Measurements from ENCODE around the gene CDC20. TPM values are rescaled to one million over a fixed set of nuclear protein-coding genes. Genes with fewer than 3 reads are reported as not detected.

CDC20 gene
- total RNA-seq, 4 donors from 2014 or later, result 0.42 to 0.69 (median 0.54) TPM; not detected in 1

GRCh38 chr1:43404353-43404752, 45.6 kb downstream of the CDC20 start:
- Histone ChIP-seq H3K9me3 (no peaks in the 10 kb centered on the region), H3K27me3 (no peaks in the 10 kb centered on the region), H3K27ac (no peak overlapping the region), H3K36me3 (peaks cover 6 to 66% of the 10 kb centered on the region in 2 donors), H3K4me1 (peaks cover 0 to 4% (median 0%) of the 10 kb centered on the region in 3 donors), H3K4me3 (no peak overlapping the region)
- TF ChIP-seq POLR2A (IDR thresholded peaks at IDR 0.05) (no peak), POLR2AphosphoS5 (IDR thresholded peaks at IDR 0.05) (no peak), EP300 (IDR thresholded peaks at IDR 0.05) (no peak), CTCF (IDR thresholded peaks at IDR 0.05) (no peak)
- no peak for ATAC-seq
- WGBS, 2 donors (ENCODE audit: low coverage in 1 of 2), result 92% methylated on average over 5 of the region's 6 CpGs

DNA sequence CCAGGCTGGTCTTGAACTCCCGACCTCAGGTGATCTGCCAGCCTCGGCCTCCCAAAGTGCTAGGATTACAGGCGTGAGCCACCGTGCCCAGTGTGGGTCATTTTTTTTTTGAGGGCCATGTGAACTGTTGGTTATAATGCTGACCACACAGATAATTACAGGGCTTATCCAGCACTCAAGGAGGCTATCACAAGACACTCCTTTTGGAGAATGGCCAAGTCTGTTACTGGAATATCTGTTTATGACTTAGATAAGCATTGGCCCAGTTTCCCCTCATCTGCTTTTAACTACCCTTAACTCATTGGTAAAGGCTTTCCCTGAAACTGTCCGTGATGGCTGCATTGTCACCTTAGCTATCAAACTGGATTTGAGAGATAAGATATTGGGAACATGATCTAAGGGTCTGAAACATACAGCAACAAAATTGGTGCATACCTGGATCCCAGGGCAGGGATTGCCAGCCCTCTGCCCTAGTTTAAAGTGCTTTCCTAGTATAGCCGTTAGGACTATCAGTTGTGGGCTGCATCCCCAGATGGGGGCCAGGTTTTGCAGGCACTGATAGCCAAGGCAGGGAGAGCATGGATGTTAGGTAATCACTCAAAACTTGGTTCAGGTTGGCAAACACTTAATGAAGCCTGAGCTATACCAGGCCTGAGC, 46.6 kb downstream of the CDC20 start:
- Histone ChIP-seq H3K9me3 (no peaks in the 10 kb centered on the region), H3K4me3 (no peak overlapping the region), H3K36me3 (peaks cover 6 to 76% of the 10 kb centered on the region in 2 donors), H3K4me1 (peaks cover 0 to 4% (median 0%) of the 10 kb centered on the region in 3 donors), H3K27ac (no peak overlapping the region), H3K27me3 (no peaks in the 10 kb centered on the region)
- TF ChIP-seq POLR2A (IDR thresholded peaks at IDR 0.05) (no peak), POLR2AphosphoS5 (IDR thresholded peaks at IDR 0.05) (no peak), CTCF (IDR thresholded peaks at IDR 0.05) (no peak), EP300 (IDR thresholded peaks at IDR 0.05) (no peak)
- 78 to 80% methylated on average over 1 to 2 of the region's 6 CpGs for WGBS, 2 donors (ENCODE audit: low coverage in 1 of 2)
- no peak for ATAC-seq

- no peak for ATAC-seq
- whole genome bisulfite sequencing, 2 donors (ENCODE audit: low coverage in 1 of 2), result 90 to 91% methylated on average over 2 of the region's 2 CpGs
- H3K36me3 ChIP-seq, result peaks cover 6 to 81% of the 10 kb centered on the region in 2 donors
Measured at GRCh38 chr1:43405876-43406234, 47.1 kb downstream of the CDC20 start.

GRCh38 chr1:43410571-43410970, 51.8 kb downstream of the CDC20 start:
- Histone ChIP-seq H3K36me3 (peaks cover 3 to 71% of the 10 kb centered on the region in 2 donors), H3K9me3 (no peaks in the 10 kb centered on the region), H3K4me1 (no peaks in the 10 kb centered on the region), H3K27me3 (no peaks in the 10 kb centered on the region), H3K27ac (no peak overlapping the region), H3K4me3 (no peak overlapping the region)
- 56 to 85% methylated on average over 1 of the region's 3 CpGs for WGBS, 2 donors (ENCODE audit: low coverage in 1 of 2)
- ATAC-seq, result no peak
- TF ChIP-seq POLR2A (IDR thresholded peaks at IDR 0.05), result no peak
- no peak for TF ChIP-seq EP300 (IDR thresholded peaks at IDR 0.05)
- no peak for TF ChIP-seq CTCF (IDR thresholded peaks at IDR 0.05)
- TF ChIP-seq POLR2AphosphoS5 (IDR thresholded peaks at IDR 0.05), result no peak

More at GRCh38 chr1:43405876-43406234, 47.1 kb downstream of the CDC20 start:
- no peak overlapping the region for H3K4me3 ChIP-seq
- H3K9me3 ChIP-seq, result no peaks in the 10 kb centered on the region
- H3K4me1 ChIP-seq, result peaks cover 0 to 4% (median 0%) of the 10 kb centered on the region in 3 donors
- no peaks in the 10 kb centered on the region for H3K27me3 ChIP-seq
- no peak overlapping the region for H3K27ac ChIP-seq
- TF ChIP-seq POLR2A (IDR thresholded peaks at IDR 0.05), result no peak
- no peak for TF ChIP-seq CTCF (IDR thresholded peaks at IDR 0.05)
- no peak for TF ChIP-seq EP300 (IDR thresholded peaks at IDR 0.05)
- TF ChIP-seq POLR2AphosphoS5 (IDR thresholded peaks at IDR 0.05), result no peak

Other genes with a start within 250 kb of the CDC20 start
- 10 to 100 TPM; 41.7 to 60.9 (median 51.7) TPM for gene EBNA1BP2, start 186.7 kb upstream of the CDC20 start, total RNA-seq
- not detected for gene CFAP57, start 186.7 kb upstream of the CDC20 start, total RNA-seq
- gene TMEM125, start 89.0 kb upstream of the CDC20 start, total RNA-seq, result under 1 TPM in 1 of 4 donors, not detected in 3; 0.45 TPM
- under 1 TPM in 1 of 4 donors, not detected in 3; 0.27 TPM for gene C1orf210, start 73.4 kb upstream of the CDC20 start, total RNA-seq
- gene TIE1, start 58.0 kb upstream of the CDC20 start, total RNA-seq, result 10 to 100 TPM; 11.4 to 49.3 (median 30.2) TPM
- 1 to 10 TPM in 1 of 4 donors, under 1 TPM in 1, not detected in 2; 0.27 to 1.1 TPM for gene MPL, start 21.2 kb upstream of the CDC20 start, total RNA-seq
- 10 to 100 TPM; 26.3 to 65.0 (median 41.0) TPM for gene ELOVL1, start 9.0 kb downstream of the CDC20 start, total RNA-seq
- 10 to 100 TPM; 31.4 to 41.1 (median 33.6) TPM for gene MED8, start 30.8 kb downstream of the CDC20 start, total RNA-seq
- gene SZT2, start 30.9 kb downstream of the CDC20 start, total RNA-seq, result 10 to 100 TPM; 13.1 to 40.0 (median 35.1) TPM
- gene HYI, start 95.0 kb downstream of the CDC20 start, total RNA-seq, result 100 to 1,000 TPM in 1 of 4 donors, 10 to 100 TPM in 3; 29.4 to 116 (median 50.8) TPM
- gene PTPRF, start 171.9 kb downstream of the CDC20 start, total RNA-seq, result 10 to 100 TPM; 55.8 to 80.4 (median 60.8) TPM

Data from gastroesophageal sphincter (tissue), 4 donors.